NCI-H524 treated with DMSO at 0.1 percent for 48 hours (cell line): ENCODE data around the gene SYT3.
"Not testable (repeated sequence)": the region's sequence is repeated elsewhere in the genome, so short reads cannot be mapped to it uniquely, and the experiment has no call there.

Experiments used
- DNase-seq: peaks from one replicate; lab custom pipeline; 2025; lab: John Stamatoyannopoulos, UW

Gene SYT3

GRCh38 chr19:50602935-50603334 is 36.7 kb downstream of the SYT3 start:
- DNase-seq: no peak

DNA sequence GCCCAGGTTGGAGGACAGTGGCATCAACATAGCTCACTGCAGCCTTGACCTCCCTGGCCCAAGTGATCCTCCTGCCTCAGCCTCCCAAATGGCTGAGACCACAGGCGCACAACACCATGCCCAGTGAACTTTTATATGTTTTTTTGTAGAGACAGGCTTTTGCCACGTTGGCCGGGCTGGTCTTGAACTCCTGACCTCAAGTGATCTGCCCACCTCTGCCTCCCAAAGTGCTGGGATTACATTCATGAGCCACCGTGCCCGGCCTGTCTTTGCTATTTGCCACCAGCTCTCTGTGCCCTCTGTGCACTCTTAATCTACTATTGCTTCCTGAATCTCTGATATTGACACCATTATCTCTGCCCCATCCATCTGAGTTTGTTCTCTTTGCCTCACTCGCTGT is 37.2 kb downstream of the SYT3 start:
- no peak for DNase-seq

DNA sequence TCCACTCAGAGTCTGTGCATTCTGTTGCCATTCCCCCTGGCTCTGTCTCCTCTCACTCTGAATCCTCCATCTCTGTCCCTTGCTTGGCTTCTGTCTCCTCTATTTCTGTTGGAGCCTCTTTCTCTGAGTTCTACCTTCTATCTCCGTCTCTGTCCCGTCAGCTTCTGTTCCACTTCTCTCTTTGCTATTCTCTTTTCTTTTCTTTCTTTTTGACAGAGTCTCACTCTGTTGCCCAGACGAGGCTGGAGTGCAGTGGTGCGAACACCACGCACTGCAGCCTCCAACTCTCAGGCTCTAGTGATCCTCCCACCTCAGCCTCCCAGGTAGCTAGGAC is 37.6 kb downstream of the SYT3 start:
- no peak for DNase-seq

DNA sequence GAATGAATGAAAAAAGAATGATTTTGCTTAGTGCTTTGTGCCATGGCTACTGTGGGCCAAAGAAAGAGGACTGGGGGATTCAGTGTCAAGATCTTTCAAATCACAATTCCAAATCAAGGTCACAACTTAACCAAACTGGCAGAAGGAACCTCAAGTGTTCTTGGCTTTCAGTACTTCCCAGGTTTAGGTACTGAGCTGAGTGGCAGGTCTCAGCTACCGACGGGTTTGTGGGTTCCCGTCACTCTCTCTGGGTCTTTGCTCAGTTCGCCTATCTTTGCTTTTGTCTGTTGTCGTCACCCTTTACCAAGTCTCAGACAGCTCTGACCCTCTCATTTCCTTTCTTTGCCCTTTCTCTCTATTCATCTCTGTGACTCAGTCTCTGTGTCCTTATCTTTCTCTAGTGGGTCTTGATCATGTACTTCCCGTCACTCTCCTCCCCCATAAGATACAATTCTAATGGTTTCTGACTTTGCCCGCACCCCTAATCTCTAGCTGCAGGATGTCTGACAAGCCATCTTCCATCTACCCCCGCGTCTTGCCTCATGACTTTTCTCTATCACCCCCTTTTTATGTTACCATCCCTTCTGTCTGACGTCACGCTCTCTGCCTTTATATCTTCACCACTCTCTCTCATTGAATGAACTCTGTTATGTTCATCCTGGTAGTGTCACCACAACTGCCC is 38.1 kb downstream of the SYT3 start:
- DNase-seq: no peak

GRCh38 chr19:50599427-50599826 is 40.3 kb downstream of the SYT3 start:
- DNase-seq: no peak

DNA sequence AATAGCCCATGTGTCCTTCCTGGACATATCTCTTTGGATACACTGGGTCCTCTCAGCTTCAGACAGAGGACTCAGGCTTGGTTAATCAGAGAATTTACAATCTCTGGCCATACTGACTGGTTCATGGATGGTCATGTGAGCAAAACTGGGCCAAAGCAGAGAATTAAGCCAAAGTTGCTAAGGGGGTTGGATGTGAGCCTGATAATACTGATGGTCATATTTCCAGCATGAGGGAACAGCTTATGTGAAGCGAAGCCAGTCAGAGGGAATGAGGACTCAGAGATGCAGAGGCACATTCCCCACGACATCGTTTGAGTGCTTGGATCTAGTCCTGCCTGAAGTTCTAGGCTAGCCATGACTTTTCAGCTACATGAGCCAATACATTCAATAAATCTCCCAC is 49.5 kb downstream of the SYT3 start:
- DNase-seq: no peak

GRCh38 chr19:50581795-50582660 is 57.7 kb downstream of the SYT3 start:
- not testable (repeated sequence) for DNase-seq

- DNase-seq: no peak
Measured at GRCh38 chr19:50580970-50581634, 58.6 kb downstream of the SYT3 start.

- no peak for DNase-seq
Measured at GRCh38 chr19:50580240-50580639, 59.4 kb downstream of the SYT3 start.

- DNase-seq: not testable (repeated sequence)
Measured at GRCh38 chr19:50576769-50577168, 62.9 kb downstream of the SYT3 start.

DNA sequence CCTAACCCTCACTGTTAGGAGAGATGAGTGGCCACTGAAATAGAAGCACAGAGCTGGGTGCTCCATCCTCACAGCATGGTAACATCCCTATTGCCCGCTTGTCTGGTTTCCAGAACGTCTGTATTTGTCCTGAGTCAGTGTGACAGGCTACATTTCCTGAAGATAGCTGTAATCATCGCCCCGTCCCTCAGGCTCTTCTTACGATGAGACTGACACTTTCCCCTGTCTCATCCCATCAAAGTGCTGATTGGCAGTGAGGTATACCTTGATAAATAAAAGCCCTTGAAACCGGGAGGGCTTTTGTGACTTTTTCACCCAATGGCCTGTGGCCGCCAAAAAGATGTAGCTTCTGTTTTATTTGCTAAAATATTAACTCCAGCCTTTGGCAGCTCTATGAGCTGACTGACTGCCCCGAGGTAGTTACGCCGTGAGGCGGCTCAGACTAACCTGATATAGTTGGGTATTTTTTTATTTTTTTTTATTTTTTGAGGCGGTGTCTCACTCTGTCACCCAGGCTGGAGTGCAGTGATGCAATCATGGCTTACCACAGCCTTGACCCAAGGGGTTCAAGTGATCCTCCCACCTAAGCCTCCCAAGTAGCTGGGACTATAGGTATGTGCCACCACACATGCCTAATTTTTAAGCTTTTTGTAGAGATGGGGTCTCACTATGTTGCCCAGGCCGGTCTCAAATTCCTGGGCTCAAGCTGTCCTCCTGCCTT is 65.8 kb downstream of the SYT3 start:
- DNase-seq: no peak
